Endothelial cell of umbilical vein (primary cell): ENCODE results near the gene RAB1A. TPM values are rescaled to one million over a fixed set of nuclear protein-coding genes. Genes with fewer than 3 reads are reported as not detected.

Source experiments
- BruUV-seq: library from RNA; stranded (reverse); fragments of 400-500 nt; replicated peaks from 2 replicates; lab custom pipeline; 2021; lab: Mats Ljungman, UMichigan
- CTCF ChIA-PET: fragments of 300-600, 350-600 bp; sonication (Branson Sonifier 250); formaldehyde crosslinking; loops from one replicate; lab custom pipeline; 2021; ENCODE audit warnings: antibody characterized with exemption, inconsistent platforms; lab: Charles Lee
- POLR2A ChIA-PET: fragments of 300-600, 350-600 bp; sonication (Branson Sonifier 250); formaldehyde crosslinking; loops from one replicate; lab custom pipeline; 2021; ENCODE audit warnings: antibody characterized with exemption, inconsistent platforms; lab: Charles Lee
- DNase-seq: peaks from one replicate; pipeline ENCODE4 v3.0.0-alpha.2; 2011; ENCODE audit warnings: low read depth, low spot score
- FAIRE-seq: peaks from 2 replicates; lab custom pipeline; 2011; peaks lifted over from hg19 to GRCh38; lab: Jason Lieb, UNC
- H2AFZ ChIP-seq: 2 replicates; pipeline ENCODE4 v1.6.0; 2012; ENCODE audit warnings: low read depth, low read length, control low read depth, inconsistent platforms
- H3K27ac ChIP-seq: 2 replicates; pipeline ENCODE4 v1.5.1; 2011; ENCODE audit warnings: low read depth, mild to moderate bottlenecking, control low read depth, low read length, moderate library complexity; ENCODE audit not compliant: insufficient read depth
- H3K27me3 ChIP-seq, 2 experiments: 2 replicates each; pipeline versions ENCODE4 v1.6.0 to v1.6.1; 2011; ENCODE audit warnings: low read length in 2 of 2, mixed read lengths in 1 of 2; ENCODE audit not compliant: control insufficient read depth in 2 of 2, insufficient read depth in 2 of 2
- H3K36me3 ChIP-seq, 2 experiments: 2 replicates in 1 of 2; 3 replicates in 1 of 2; pipeline ENCODE4 v1.5.1; 2011; ENCODE audit warnings: low read length in 2 of 2, mild to moderate bottlenecking in 1 of 2, moderate library complexity in 1 of 2; ENCODE audit not compliant: control insufficient read depth in 2 of 2, insufficient read depth in 2 of 2; ENCODE audit errors: extremely low read depth in 1 of 2
- H3K4me1 ChIP-seq: 3 replicates; pipeline ENCODE4 v1.5.1; 2011; ENCODE audit warnings: mild to moderate bottlenecking, low read length; ENCODE audit not compliant: control insufficient read depth, insufficient read depth; ENCODE audit errors: extremely low read depth
- H3K4me2 ChIP-seq: 2 replicates; pipeline ENCODE4 v1.6.1; 2011; ENCODE audit warnings: low read length, control low read depth, mixed read lengths; ENCODE audit not compliant: insufficient read depth
- H3K4me3 ChIP-seq, 3 experiments: fragments of 200-600 bp in 1 of 3; sonication (generic), shearing (Covaris generic) in 1 of 3; replicated peaks in 1 of 3; 2 replicates each; pipeline ENCODE4 v1.5.1; 2011 to 2016; ENCODE audit warnings: control low read depth in 3 of 3, low read length in 3 of 3, mild to moderate bottlenecking in 2 of 3, inconsistent platforms in 1 of 3, low read depth in 1 of 3, moderate library complexity in 1 of 3; ENCODE audit not compliant: insufficient read depth in 1 of 3
- H3K79me2 ChIP-seq: 2 replicates; pipeline ENCODE4 v1.6.0; 2012; ENCODE audit warnings: low read length, inconsistent platforms; ENCODE audit not compliant: control insufficient read depth, insufficient read depth
- H3K9ac ChIP-seq: replicated peaks from 2 replicates; pipeline ENCODE3; 2011; ENCODE audit warnings: low read length, control low read depth; ENCODE audit not compliant: insufficient read depth; ENCODE audit errors: extremely low read depth
- H3K9me1 ChIP-seq: replicated peaks from 3 replicates; pipeline ENCODE4 v1.6.0; 2011; ENCODE audit warnings: mild to moderate bottlenecking, low read length; ENCODE audit not compliant: control insufficient read depth, insufficient read depth; ENCODE audit errors: extremely low read depth
- H3K9me3 ChIP-seq: replicated peaks from 2 replicates; pipeline ENCODE4 v1.5.1; 2012; ENCODE audit warnings: low read length, inconsistent platforms; ENCODE audit not compliant: control insufficient read depth, insufficient read depth
- H4K20me1 ChIP-seq: replicated peaks from 2 replicates; pipeline ENCODE3; 2011; ENCODE audit warnings: mild to moderate bottlenecking, low read length; ENCODE audit not compliant: control insufficient read depth, insufficient read depth; ENCODE audit errors: extremely low read depth
- CTCF ChIP-seq, 2 donors: IDR thresholded peaks; 1 replicate in 1 of 2; 2 replicates in 1 of 2; pipeline ENCODE4 v1.5.1; 2011; ENCODE audit warnings: low read length in 2 of 2, mild to moderate bottlenecking in 2 of 2, moderate library complexity in 2 of 2, control low read depth in 1 of 2, inconsistent platforms in 1 of 2, low read depth in 1 of 2; ENCODE audit not compliant: insufficient read depth in 1 of 2; ENCODE audit errors: extremely low read depth in 1 of 2
- EZH2 ChIP-seq: IDR thresholded peaks from 2 replicates; pipeline ENCODE4 v1.6.1; 2012; ENCODE audit warnings: borderline replicate concordance, low read depth, mild to moderate bottlenecking, moderate library complexity, low read length, inconsistent platforms; ENCODE audit not compliant: severe bottlenecking
- FOS ChIP-seq: IDR thresholded peaks from 2 replicates; pipeline ENCODE4 v1.6.1; 2011; ENCODE audit warnings: mild to moderate bottlenecking, low read length, moderate library complexity, borderline replicate concordance; ENCODE audit not compliant: insufficient read depth
- GATA2 ChIP-seq: IDR thresholded peaks from 2 replicates; pipeline ENCODE4 v1.7.0; 2011; ENCODE audit warnings: low read depth, mild to moderate bottlenecking, moderate library complexity, mixed read lengths, low read length; ENCODE audit not compliant: insufficient read length, insufficient read depth
- JUN ChIP-seq: IDR thresholded peaks from 2 replicates; pipeline ENCODE4 v1.6.1; 2011; ENCODE audit warnings: borderline replicate concordance, low read depth; ENCODE audit not compliant: insufficient read length, insufficient read depth
- MAX ChIP-seq: IDR thresholded peaks from 2 replicates; pipeline ENCODE4 v1.6.1; 2011; ENCODE audit not compliant: insufficient read depth, insufficient read length
- MYC ChIP-seq: IDR thresholded peaks from one replicate; pipeline ENCODE4 v1.6.1; 2011; ENCODE audit warnings: mild to moderate bottlenecking, low read depth, low read length
- POLR2A ChIP-seq: IDR thresholded peaks from 2 replicates; pipeline ENCODE4 v1.6.1; 2012; ENCODE audit warnings: low read depth, mild to moderate bottlenecking, control low read depth, low read length
- POLR2AphosphoS5 ChIP-seq: IDR thresholded peaks from 2 replicates; pipeline ENCODE4 v1.6.1; 2012; ENCODE audit warnings: low read depth, mild to moderate bottlenecking, control low read depth, low read length, moderate library complexity; ENCODE audit not compliant: insufficient read depth
- dilution Hi-C: fragments of 300-500 bp; cut with MboI; formaldehyde crosslinking; loops from one replicate; pipeline ENCODE4 v1.15.0; 2019; ENCODE audit warnings: low sequenced_read_pairs; ENCODE audit not compliant: extremely low pct_ligation_motif_present
- intact Hi-C: fragments of 100-400 bp; cut with micrococcal nuclease; formaldehyde crosslinking; loops from one replicate; pipeline ENCODE4 v1.10.0; 2022
- polyA plus RNA-seq, 4 experiments: library from polyadenylated mRNA; depleted of rRNA in 3 of 4; stranded (reverse) in 3 of 4; unstranded in 1 of 4; fragments of >200 nt; gene quantifications; 2 replicates each; pipeline versions ENCODE4 v1.2.1 to v1.2.3, GENCODE V29; 2011 to 2012; ENCODE audit warnings: missing spikeins in 1 of 4
- total RNA-seq: library from RNA; stranded (reverse); gene quantifications from 2 replicates; pipeline ENCODE4 v1.2.3, GENCODE V29; 2021

RAB1A gene
- total and polyA plus RNA-seq, 2 donors (not counting 3 experiments of a cell fraction or from before 2014, with no cell fraction given), result 121 to 176 TPM

GRCh38 chr2:65107530-65107929 is 22.4 kb downstream of the RAB1A start:
- Histone ChIP-seq H3K9me3 (no peaks in the 10 kb centered on the region), H3K27me3 (no peaks in the 10 kb centered on the region), H3K27ac (no peak overlapping the region), H3K4me2 (no peak overlapping the region), H3K9ac (no peak overlapping the region), H2AFZ (no peak overlapping the region), H3K9me1 (no peaks in the 10 kb centered on the region), H4K20me1 (peaks cover 15% of the 10 kb centered on the region), H3K36me3 (peaks cover 2 to 3% of the 10 kb centered on the region in 2 experiments), H3K4me3 (no peak overlapping the region), H3K4me1 (no peaks in the 10 kb centered on the region), H3K79me2 (peaks cover 93% of the 10 kb centered on the region)
- FAIRE-seq (no peak), DNase-seq (no peak)
- no peak for TF ChIP-seq FOS
- no peak for TF ChIP-seq POLR2A
- no peak for TF ChIP-seq MAX
- TF ChIP-seq GATA2, result no peak
- TF ChIP-seq CTCF (IDR thresholded peaks at IDR 0.05; ENCODE audit: extremely low read depth in 1 of 2, insufficient read depth in 1 of 2, low read depth in 1 of 2, low read length in 2 of 2), result no peak
- no peak for TF ChIP-seq MYC
- TF ChIP-seq EZH2, result no peak
- TF ChIP-seq JUN, result no peak
- no peak for TF ChIP-seq POLR2AphosphoS5
- dilution Hi-C loops (no loop called here), intact Hi-C loops (no loop called here)
- no TSS peak for BruUV-seq
- ChIA-PET POLR2A (no interaction called here), CTCF (interaction anchor here (0.5 to 0.6 kb wide), 3 partner anchors 15 to 61 kb away, joined by 3 read pairs; no protein-coding TSS in a partner anchor)
